Measurements from ENCODE around the gene MGAT4C.

Gene MGAT4C

DNA sequence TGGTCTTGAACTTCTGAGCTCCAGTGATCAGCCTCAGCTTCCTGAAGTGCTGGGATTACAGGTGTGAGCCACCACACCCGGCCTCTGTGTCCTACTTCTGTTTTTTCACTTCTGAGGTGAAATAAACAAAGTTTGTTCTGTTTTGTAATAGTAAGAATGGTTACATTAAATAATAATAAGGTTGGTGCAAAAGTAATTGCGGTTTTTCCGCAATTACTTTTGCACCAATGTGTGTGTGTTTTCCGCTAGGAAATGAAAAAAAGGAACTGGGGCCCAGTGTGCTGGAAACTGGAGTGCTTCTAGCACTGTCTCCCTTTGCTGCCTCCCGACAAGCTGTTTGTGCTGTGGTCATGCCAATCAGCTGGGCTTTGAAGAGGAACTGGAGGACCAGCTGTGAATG lies 241.2 kb downstream of the MGAT4C start:
- in situ Hi-C loops (cut with MboI; ENCODE audit: low pct_unique_long_range_greater_than_20kb, low sequenced_read_pairs): no loop called here
- DNase-seq: no peak

DNA sequence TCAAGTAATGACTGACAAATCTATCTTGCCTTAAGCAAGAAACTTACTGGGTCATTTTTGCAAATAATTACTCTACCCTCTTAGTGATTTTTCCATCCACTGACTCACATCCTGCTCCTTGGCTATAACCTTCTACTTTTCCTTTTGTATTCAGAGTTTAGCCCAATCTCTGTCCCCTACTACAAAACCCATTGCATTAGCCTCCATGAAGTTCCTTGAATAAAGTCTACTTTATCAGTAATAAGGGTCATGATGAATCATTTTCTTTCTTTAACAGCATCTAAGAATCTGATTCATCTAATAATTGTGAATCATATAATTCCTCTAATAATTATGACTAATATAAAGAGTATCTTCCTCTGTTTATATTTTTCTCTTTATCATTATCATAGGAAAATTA lies 249.5 kb downstream of the MGAT4C start:
- DNase-seq: no peak
- in situ Hi-C loops (cut with MboI; ENCODE audit: low pct_unique_long_range_greater_than_20kb, low sequenced_read_pairs): no loop called here

DNA sequence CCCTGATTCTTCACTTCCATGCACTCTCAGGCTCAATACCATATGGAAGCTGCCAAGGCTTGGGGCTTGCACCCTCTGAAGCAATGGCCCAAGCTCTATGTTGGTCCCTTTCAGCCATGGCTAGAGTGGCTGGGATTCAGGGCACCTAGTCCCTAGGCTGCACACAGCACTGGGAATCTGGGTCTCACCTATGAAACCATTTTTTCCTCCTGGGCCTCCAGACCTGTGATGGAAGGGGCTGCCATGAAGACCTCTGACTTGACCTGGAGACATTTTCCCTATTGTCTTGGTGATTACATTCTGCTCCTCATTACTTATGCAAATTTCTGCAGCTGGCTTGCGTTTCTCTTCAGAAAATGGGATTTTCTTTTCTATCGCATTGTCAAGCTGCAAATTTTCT lies 258.1 kb downstream of the MGAT4C start:
- in situ Hi-C loops (cut with MboI; ENCODE audit: low pct_unique_long_range_greater_than_20kb, low sequenced_read_pairs): no loop called here
- no peak for DNase-seq

DNA sequence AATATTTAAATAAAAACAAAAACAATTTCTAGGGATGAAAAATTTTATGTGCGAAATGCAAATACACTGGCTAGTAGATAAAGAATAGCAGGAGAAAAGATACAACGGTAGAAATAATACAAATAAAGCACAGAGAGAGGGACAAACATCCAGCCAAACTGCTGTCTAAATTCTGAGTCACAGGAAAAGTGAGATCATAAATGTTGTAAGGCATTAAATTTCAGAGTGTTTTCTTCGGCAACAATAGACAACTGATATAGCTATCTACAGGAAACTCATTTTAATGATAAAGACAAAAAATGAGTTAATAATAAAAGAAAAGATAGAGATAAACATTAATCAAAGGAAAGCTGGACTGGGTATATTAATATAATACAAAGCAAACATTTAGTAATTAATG lies 259.9 kb downstream of the MGAT4C start:
- in situ Hi-C loops (cut with MboI; ENCODE audit: low pct_unique_long_range_greater_than_20kb, low sequenced_read_pairs): no loop called here
- DNase-seq: no peak

DNA sequence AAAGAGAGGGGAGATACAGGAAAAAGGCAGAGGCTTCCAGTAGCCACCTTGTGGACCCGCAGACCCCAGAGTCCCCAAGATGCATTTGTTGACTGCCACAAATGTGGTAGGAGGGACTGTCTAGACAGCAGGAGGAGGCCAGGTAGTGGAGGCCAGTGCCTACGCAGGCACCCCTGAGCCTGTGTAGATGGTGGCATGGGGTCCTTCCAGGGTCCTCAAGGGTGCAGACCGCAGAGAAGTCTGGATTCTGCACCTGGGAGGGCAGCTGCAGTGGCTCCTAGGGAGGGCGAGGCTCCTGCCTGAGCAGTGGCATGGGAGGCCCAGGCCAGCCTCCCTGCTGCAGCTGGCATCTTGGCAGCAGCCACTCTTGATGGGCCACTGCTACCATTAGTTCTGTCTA lies 262.4 kb downstream of the MGAT4C start:
- no peak for DNase-seq
- in situ Hi-C loops (cut with MboI; ENCODE audit: low pct_unique_long_range_greater_than_20kb, low sequenced_read_pairs): no loop called here

DNA sequence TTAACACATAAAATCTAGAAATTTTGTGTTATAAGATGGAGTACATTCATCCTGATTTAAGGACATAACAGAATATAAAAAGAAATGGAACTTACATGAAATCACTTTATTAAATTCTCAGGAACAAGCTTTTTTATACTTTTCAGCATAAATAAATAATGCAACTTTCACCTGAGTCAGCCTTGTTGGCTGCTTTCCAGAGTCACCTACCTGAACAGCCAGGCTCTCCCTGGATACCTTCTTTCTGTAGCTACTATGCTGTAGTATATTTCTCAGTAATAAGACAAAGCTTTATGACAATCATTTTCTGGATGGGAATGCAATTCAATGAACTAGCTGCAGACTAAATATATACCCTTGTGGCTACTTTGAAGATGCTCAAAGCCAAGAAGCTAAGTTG lies 270.2 kb downstream of the MGAT4C start:
- DNase-seq: no peak
- in situ Hi-C loops (cut with MboI; ENCODE audit: low pct_unique_long_range_greater_than_20kb, low sequenced_read_pairs): no loop called here

DNA sequence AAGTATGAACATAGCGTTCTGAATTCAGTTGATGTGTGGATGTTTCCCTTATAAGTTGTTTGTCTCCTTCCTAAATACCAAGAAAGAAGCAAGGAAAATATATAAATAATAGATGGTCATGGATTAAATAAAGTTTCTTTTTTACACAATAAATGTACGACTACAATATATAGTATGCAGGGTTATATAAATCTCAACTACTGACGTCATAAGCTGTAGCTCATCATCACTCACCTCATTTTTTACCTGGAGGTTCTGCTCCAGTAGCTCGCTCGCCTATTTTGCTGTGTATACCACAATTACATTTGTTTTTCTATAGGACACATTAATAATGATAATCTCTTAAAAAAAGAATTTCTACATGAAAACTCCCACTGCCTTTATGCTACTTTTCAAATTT lies 272.6 kb downstream of the MGAT4C start:
- DNase-seq: no peak
- in situ Hi-C loops (cut with MboI; ENCODE audit: low pct_unique_long_range_greater_than_20kb, low sequenced_read_pairs): no loop called here

DNA sequence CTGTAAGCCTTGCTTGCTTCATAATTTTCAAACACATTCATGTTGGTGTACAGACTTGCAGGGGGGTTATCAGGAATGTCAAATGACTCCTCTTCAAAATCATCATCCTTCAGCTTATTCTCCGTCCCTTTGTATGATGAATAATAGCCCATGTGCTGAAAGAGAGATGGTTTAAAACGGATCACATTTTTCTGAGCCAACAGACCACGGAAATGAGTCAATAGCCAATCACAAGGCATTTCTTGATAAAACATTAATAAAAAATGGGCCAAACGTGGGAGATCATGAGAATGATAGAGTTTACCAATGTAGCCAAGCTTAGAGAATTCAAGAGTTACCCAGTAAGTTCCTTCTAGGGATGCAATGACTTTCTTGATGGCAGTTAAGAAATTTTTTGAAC lies 276.6 kb downstream of the MGAT4C start:
- in situ Hi-C loops (cut with MboI; ENCODE audit: low pct_unique_long_range_greater_than_20kb, low sequenced_read_pairs): no loop called here
- DNase-seq: no peak

DNA sequence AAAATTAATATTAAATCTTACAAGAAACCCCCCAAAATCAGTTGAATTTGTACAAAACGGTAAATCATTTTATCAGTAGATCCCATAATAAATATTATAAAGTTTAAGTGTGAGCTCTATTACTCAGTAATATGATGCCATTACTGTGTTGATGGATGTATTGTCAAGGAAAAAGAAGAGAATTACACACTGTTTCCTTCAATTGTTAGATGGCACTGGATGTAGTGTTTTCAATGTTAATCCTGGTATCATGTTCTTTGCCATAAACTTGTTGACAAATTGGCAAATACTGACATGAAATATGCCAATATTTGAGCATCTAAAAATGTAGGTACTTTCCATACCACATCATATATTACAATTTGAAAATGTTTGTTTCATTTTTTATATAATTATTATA lies 280.5 kb downstream of the MGAT4C start:
- in situ Hi-C loops (cut with MboI; ENCODE audit: low pct_unique_long_range_greater_than_20kb, low sequenced_read_pairs): no loop called here

DNA sequence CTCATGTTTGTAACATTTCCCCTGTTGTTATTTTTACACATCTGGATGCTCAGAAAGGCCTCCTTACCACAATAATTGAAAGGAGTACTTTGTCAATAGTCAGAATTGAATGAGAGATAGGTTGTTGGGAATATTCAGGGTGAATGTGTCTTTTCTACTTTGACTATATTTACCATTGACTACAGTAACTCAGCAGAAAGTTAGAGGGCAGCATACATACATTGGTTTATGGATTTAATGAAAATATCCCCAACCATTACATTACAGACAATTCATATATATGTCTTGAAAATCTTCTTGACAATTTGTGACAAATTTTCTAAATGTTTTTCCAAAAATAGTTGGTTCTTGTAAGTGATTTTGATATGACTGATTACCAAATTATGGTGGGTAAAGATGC lies 284.4 kb downstream of the MGAT4C start:
- in situ Hi-C loops (cut with MboI; ENCODE audit: low pct_unique_long_range_greater_than_20kb, low sequenced_read_pairs): no loop called here
- DNase-seq: no peak

More for the DNA sequence above, 280.5 kb downstream of the MGAT4C start:
- no peak for DNase-seq

DNA sequence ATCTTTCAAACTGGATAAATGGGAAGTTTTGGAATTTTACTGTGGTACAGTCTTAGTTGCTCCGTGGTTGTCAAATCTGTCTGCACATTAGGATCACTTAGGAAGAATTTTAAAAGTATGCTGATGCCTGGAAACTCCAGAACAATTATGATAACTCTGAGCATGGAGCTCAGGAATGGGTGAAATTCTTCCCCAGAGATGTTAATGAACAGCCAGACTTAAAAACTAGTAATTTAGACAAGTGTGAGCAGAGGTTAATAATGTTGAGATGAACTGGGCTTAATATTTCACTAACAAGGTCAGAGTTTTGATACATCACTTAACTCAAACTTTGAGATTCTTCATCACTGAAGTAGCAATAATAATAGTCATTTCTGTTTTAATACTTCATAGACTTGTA lies 287.6 kb downstream of the MGAT4C start:
- no peak for DNase-seq
- in situ Hi-C loops (cut with MboI; ENCODE audit: low pct_unique_long_range_greater_than_20kb, low sequenced_read_pairs): no loop called here

DNA sequence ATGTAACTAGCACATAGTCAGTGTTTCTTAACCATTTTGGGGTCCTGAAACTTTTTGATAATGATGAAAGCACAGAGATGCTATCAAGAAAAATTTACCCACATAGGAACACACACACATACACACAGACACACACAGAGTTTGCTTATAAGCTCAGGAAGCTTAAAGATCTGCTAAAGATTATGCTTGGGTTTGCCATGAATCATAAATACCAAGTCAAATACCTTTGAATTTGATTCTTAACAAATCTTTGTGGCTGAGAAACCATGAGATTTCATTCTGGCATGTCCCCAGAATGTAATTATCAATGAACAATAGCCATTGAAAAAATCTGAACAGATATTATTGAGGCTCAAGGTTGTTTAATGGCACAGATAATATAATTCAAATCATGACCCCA lies 292.9 kb downstream of the MGAT4C start:
- no peak for DNase-seq
- in situ Hi-C loops (cut with MboI; ENCODE audit: low pct_unique_long_range_greater_than_20kb, low sequenced_read_pairs): no loop called here

DNA sequence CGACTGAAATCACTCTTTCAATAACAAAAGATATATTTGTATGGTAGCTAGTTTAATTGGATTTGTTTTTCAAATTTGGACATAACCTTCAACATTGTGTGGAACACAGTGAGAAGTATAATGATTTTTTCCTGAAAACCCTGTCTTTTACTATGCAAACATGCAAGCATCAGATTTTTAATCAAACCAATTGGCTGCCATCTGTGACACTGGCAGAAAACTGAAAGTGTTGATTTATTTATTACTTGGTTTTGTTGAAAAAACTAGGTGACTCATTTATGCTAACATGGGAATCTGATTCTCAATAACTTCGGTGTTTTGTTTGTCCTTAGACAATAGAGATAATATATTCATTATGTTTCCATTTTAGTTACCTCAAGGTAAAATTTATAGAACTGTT lies 300.1 kb downstream of the MGAT4C start:
- in situ Hi-C loops (cut with MboI; ENCODE audit: low pct_unique_long_range_greater_than_20kb, low sequenced_read_pairs): no loop called here
- DNase-seq: no peak

DNA sequence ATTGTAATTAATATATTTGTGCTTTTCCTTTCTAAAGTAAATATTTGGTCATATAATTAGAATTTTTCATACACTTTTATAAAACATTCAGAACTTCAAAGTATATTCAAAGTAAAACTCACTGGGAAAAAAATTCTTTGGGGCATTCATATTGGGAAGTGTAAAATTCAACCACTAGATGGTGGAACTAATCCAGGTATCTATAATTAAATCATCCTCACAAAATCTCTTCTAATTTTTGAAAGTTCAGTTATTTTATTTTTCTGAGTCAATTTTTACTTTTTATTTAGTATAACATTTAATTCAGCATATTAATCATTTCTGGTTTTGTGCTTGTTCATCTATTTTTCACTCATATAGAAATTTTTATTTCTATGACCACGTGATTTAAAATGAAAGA lies 301.1 kb downstream of the MGAT4C start:
- in situ Hi-C loops (cut with MboI; ENCODE audit: low pct_unique_long_range_greater_than_20kb, low sequenced_read_pairs): no loop called here

DNA sequence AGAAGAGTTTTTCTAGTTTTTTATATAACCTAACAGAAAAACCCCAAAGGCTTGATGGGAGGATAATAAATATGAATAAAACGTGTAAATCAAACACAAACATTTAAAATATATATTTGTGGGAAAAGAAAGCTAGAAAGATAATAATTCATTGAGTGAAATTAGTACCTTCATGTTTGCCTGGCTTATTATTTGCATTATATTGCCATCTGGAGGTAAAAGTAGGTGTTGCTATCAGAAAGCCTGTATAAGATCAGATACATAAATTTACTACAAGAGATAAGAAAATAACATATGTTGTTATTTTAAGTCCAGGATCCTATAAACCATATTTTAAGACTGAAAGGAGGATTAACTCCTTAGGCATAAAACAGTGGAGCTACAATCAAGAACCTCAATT lies 304.4 kb downstream of the MGAT4C start:
- DNase-seq: peak; percentile 13

More for the DNA sequence above, 301.1 kb downstream of the MGAT4C start:
- no peak for DNase-seq

DNA sequence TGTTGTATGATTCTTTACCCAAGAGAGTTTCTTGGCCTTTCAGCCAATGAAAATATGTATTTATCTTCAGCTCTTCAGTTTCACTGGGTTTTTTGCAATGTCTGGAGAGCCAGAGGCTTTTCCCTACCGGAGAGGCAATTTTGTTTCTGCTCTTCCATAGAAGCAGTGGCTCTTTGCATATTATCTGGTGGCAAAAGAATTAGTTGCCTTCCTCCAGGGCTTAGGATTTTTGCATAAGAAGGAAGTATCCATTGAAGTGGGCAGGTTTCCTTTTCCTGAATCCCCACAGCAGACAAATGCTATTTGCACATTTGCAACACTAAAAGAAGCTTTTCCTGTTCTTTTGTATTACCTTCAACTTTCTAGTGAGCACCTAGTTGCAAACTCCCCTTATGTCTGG lies 306.9 kb downstream of the MGAT4C start:
- in situ Hi-C loops (cut with MboI; ENCODE audit: low pct_unique_long_range_greater_than_20kb, low sequenced_read_pairs): no loop called here
- DNase-seq: no peak

More for the DNA sequence above, 304.4 kb downstream of the MGAT4C start:
- in situ Hi-C loops (cut with MboI; ENCODE audit: low pct_unique_long_range_greater_than_20kb, low sequenced_read_pairs): no loop called here

DNA sequence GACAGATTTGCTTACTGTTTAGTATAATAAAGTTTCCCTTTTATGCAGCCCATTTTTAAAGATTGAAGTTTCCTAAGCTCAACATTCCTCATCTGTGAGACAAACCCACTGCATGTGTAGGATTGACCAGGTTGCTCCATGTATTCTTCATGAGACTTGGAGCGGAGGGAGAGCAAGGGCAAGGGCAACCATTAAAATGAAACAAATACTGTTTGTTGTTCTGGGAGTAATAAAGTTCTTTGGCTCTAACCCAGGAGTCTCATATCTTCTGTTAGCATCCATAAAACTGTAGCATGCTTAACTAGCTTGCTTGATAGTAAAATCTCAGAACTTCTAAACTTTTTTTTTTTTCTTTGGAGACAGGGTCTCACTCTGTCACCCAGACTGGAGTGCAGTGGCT lies 307.9 kb downstream of the MGAT4C start:
- in situ Hi-C loops (cut with MboI; ENCODE audit: low pct_unique_long_range_greater_than_20kb, low sequenced_read_pairs): no loop called here
- no peak for DNase-seq

DNA sequence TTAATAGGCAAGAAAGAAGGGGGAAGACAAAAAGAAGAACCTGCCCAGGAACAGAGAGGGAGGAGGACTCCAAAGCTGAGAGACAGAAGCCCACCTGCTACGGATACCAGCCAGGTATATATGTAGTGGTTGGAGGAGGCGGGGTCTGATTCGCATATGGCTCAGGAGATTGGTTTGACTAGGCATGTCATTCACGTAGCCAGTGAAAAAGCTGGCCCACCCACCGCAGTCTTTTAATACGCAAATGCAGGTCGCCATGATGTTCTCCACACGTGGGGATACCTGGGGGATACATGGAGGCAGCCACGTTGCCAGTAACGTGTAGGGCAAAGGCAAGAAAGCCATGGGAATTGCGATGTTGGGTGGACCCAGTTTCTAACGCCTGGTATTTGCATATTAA lies 308.9 kb downstream of the MGAT4C start:
- in situ Hi-C loops (cut with MboI; ENCODE audit: low pct_unique_long_range_greater_than_20kb, low sequenced_read_pairs): no loop called here
- no peak for DNase-seq

DNA sequence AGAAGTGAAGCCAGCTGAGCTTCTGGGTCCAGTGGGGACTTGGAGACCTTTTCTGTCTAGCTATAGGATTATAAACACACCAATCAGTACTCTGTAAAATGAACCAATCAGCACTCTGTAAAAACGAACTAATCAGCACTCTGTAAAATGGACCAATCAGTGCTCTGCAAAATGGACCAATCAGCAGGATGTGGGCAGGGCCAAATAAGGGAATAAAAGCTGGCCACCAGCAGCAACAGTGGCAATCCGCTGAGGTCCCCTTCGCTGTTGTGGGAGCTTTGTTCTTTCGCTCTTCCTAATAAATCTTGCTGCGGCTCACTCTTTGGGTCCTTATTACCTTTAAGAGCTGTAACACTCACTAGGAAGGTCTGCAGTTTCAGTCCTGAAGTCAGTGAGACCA lies 309.8 kb downstream of the MGAT4C start:
- no peak for DNase-seq
- in situ Hi-C loops (cut with MboI; ENCODE audit: low pct_unique_long_range_greater_than_20kb, low sequenced_read_pairs): no loop called here

DNA sequence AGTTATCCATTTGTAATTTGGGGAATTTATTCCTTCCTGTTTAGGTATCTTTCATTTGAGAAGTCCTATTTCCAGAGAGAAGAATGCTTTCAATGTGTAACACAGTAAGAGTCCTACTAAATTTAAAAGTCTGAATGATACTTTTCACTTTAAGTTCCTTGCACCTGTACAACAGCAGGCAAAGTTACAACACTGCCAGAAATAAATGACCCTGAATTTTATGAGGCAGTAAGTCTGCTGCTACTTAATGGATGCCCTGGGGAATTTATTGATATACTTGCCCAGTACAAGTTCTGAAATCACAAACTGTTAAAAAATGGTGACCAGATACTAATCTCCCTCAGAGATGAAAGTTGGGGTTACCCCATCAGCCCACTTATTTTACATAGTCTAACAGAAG lies 329.0 kb downstream of the MGAT4C start:
- DNase-seq: no peak
- in situ Hi-C loops (cut with MboI; ENCODE audit: low pct_unique_long_range_greater_than_20kb, low sequenced_read_pairs): no loop called here

DNA sequence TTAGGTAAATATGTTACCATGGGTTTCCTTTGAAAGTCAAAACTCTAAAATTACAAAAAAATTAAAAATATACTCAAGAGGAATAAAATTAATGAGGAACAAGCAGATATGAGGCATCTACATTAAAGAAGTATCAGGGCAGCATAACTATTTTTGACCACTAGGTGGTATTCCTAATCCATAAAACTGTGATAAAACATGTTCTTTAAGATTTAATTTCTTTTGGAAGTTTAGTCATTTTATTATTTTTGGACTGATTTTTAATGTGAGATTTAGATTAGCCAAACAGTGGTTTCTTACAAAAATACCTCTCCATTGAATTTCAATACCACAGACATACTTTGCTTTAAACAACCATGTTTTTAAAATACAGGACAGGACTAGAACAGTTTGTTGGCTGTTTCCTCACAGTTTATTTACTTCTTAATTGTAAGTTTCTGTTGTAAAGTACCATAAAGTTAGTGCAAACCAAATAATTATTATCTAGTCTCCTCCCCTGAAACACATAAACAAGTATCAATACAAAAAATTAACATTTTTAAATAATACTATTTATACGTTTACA lies 332.3 kb downstream of the MGAT4C start:
- in situ Hi-C loops (cut with MboI; ENCODE audit: low pct_unique_long_range_greater_than_20kb, low sequenced_read_pairs): no loop called here
- DNase-seq: peak; percentile 26
